Raji (cell line): Measurements from ENCODE around the gene ABHD3.
A peak's percentile ranks its signal among the peaks of the same experiment; 100 is the strongest.

Experiments used
- POLR2A ChIP-seq: IDR thresholded peaks from 2 replicates; pipeline ENCODE4 v1.6.1; 2011; ENCODE audit warnings: low read depth, low read length, control low read depth; ENCODE audit not compliant: insufficient read depth

ABHD3 gene

DNA sequence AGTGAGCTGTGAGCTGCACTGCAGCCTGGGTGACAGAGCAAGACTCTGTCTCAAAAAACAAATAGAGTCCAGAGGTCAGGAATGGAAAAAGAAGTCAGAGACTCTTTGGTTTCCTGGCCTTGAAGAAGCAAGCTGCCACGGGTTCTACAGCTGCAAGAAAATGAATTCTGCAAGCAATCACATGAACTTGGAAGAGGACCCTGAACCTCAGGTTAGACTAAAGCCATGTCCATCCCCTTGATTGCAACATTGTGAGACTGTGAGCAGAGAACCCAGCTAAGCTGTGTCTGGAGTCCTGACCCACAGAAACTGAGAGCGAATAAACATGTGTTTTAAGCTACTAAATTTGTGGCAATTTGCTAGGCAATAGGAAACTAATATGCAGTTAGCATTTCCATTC lies 23.1 kb upstream of the ABHD3 start:
- TF ChIP-seq POLR2A: no peak

DNA sequence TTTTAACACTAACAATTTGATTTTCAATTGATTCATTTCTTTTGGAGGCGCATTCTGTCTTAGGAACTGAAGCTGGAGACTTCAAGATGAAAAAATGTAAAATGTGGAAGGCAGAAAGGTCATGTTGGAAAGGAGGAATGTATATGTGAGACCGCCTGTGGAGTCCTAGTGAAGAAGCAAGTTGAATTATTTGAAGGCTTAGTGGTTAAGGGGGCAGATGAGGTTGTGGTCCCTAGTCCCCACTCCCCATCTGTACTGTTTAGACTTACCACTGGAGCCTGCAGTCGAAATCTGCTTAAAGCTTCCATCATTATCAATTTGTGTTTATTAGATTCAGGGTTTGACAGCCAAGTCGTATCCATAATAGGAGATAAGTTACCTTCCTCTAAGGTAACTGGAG lies 20.6 kb upstream of the ABHD3 start:
- no peak for TF ChIP-seq POLR2A

DNA sequence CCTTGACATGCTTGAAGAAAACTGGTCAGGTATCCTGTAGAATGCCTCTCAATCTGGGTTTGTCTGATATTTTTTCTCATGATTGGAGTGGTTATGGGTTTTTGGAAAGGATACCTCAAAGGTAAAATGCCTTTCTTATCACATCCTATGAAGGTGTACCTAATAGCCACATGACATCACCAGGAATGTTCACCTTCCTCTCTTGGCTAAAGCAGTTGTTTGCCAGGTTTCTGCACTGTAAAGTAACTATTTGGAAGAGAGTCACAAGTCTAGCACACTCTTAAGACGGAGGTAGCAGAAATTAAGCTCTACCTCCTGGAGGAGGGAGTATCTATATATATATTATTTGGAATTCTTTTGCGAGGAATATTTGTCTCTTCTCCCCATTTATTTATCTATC lies 18.1 kb upstream of the ABHD3 start:
- no peak for TF ChIP-seq POLR2A

DNA sequence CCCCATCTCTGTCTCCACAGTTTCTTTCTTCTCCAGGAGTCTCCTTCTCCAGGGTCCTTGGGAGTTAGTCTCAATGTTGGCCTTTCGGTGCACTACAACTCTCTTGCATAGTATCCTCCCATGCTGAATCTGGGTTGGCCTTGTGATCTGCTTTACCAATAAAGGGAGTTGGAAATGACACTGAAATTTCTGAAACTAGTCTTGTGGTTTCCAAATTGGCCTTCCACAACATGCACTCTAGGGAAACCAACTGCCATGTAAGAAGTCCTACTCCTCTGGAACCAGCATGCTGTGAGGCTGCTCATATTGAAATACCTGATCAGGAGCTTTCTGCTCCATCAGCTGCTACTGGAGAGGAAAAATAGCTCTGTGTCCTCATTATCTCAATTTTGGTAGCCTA lies 9.9 kb upstream of the ABHD3 start:
- TF ChIP-seq POLR2A: no peak

DNA sequence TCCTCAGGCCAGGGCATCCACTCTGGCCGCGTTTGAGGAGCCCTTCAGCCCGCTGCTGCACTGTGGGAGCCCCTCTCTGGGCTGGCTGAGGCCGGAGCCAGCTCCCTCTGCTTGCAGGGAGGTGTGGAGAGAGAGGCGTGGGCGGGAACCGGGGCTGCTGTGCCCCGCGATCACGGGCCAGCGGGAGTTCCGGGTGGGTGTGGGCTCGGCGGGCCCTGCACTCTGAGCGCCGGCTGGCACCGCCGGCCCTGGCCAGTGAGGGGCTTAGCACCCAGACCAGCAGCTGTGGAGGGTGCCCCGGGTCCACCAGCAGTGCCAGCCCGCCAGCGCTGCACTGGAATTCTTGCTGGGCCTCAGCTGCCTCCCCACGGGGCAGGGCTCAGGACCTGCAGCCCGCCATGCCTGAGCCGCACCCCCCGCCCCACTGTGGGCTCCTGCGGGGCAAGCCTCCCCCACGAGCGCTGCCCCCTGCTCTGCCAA lies 1.9 kb upstream of the ABHD3 start:
- no peak for TF ChIP-seq POLR2A

DNA sequence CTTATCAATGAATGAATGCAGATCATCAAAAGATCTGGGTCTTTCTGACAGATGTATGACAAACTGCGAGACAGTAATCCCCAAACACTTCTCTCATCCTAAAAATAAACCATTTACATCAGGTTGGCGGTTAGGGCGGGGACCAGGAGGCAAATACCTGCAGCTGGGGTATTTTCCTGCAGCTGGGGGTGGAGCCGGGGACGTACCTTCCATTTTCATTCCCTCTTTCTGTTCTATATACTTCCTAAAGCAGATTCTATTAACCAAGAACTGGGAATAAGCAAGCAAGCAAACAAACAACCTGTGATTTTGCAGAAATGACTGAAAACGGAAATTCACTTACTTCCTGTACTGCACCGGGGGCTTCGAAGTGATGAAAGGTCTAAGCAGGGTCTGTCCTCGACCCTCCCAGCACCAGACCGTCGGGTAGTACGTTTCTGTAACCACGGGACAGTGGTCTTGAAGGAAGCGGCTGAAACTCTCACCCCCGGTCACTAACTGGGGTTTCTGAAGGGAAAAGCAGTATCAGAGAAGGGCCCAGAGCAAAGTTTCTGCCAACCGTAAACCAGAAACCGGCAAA lies 1.2 kb downstream of the ABHD3 start:
- peak; percentile 42; the same call in 1 of the 2 replicates for TF ChIP-seq POLR2A

DNA sequence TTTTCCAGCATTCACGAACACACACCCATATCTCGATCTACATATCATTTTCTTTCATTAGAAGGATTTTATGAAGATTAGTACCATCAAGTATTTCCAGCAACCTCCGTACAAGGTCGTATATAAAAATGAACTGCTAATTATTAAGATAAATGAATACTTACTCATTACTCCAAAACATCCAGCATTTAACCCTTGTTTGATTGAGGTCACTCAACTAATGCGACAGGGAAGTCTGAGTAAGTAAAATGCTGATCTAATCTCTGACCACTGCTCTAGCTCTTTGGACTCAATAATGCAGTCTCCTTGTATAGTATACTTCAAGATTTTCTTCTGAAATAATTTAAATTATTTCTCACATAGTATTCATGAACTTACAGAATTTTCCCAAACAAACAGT lies 2.0 kb downstream of the ABHD3 start:
- TF ChIP-seq POLR2A: no peak

DNA sequence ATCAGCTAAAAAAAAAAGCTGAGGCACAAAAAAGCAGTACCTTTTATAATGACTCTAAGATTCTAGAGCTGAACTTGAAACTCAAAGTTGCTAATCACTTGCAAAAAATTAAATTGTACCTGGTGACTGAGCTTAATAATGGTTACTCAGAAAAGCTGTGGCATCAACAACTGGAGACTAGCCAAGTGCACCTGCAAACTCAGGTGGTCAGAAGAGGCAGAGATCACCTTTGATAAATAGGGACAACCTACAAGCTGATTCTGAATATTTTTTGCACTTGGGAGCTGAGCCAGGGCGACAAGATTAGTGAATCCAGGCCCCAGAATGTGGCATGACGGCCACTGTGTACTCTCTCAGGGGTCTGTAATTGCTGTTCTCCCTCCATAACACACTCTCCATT lies 3.0 kb downstream of the ABHD3 start:
- no peak for TF ChIP-seq POLR2A

DNA sequence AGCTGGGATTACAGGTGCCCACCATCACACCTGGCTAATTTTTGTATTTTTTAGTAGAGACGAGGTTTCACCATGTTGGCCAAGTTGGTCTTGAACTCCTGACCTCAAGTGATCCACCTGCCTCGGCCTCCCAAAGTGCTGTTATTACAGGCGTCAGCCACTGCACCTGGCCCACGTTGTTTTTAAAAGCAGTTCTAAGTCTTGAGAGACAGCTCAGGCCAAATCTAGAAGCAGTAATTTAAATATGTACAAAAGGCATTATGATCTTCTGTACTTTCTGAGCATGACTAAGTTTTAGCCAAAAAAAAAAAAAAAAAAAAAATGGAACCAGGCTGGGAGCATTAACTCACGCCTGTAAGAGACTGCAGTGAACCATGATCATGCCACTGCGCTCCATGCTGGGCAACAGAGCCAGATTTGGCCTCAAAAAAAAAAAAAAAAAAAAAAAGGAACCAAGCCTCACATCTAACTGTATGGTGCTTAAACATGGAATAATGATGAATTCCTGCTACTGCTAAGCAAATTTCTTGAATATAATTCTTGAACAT lies 4.0 kb downstream of the ABHD3 start:
- no peak for TF ChIP-seq POLR2A

DNA sequence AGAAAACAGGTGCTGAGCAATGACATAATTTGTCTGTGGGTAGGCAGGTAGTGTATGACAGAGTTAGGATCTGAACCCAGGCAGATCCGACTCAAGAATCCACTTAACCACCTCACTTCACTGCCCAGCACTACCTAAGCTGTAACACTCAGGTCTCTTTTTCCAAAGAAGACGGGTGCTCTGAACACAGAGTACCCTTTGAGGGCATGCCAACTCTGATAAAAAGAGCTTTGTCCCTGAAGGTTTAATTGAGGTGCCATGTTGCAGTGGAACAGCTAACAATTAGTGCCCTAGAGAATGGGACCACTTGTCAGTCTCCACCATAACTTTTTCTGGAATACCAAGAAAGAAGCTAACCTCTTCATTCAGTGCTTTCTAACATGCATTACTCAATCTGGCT lies 11.3 kb downstream of the ABHD3 start:
- no peak for TF ChIP-seq POLR2A

DNA sequence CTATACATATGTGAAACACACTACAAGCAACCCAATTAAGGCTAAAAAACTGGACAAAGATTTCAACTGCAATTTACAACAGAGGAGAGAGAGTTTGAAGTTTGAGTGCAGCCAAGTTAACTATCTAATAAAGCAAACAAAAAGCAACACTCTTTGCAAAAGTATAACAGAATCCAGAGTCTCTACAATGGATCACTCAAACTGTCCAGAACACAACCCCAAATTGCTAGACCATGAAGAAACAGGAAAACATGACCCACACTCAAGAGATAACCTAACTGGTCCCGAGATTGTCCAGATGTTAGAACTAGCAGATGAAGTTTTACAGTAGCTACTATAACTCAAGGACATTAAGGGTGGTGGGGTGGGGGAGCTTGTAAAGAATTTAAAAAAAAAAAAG lies 14.8 kb downstream of the ABHD3 start:
- no peak for TF ChIP-seq POLR2A

DNA sequence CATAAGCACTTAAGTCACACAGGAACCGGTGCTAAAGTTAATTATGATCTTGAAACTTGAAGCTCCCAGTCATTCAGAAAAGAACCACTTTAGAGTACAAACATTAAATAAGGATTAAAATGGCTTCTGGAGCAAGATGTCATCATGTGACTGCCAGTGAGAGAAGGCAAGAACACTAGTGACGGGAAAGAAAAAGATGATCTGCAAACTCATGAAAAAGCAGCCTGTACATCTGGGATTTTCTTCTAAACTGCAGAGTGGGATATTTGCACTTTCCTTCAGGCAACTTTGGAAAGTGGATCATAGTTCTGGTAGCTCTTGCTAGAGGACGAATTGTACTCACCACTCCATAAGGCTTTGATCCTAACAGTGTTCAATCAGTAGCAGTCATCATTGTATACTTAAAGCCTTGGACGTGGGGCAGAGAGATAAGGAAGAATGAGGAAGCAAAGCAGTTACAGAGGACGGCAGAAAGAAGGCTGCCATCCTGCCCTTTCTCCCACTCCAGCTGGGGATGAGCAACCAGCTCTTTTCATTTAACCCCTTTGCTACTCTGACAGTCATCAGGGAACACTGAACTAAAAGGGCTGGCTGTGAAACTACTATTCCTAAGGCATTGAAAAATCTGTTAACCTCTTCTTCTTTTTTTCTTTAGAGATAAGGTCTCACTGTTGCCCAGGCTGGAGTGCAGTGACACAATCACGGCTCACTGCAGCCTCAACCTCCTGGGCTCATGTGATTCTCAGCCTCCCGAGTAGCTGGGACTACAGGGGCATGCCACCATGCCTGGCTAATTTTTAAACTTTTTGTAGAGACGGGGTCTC lies 18.1 kb downstream of the ABHD3 start:
- no peak for TF ChIP-seq POLR2A

DNA sequence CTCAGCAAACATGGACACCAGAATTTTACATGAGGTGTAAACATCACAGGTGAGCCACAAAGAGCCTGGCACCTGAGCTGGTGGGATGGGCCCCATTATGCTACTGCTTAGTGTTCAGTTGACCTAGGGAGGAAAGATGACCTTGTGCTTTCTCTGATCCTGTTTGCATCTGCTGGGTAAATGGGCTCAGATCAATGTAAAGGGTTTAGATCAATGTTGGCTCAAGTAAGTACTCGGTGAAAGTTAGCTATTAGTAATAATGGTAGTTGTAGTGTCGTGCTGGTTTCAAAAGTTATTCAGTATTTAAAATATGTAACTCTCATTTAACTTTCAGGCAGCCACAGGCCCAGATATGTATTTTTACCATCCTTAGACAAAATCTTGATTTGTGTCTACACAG lies 19.8 kb downstream of the ABHD3 start:
- TF ChIP-seq POLR2A: no peak

DNA sequence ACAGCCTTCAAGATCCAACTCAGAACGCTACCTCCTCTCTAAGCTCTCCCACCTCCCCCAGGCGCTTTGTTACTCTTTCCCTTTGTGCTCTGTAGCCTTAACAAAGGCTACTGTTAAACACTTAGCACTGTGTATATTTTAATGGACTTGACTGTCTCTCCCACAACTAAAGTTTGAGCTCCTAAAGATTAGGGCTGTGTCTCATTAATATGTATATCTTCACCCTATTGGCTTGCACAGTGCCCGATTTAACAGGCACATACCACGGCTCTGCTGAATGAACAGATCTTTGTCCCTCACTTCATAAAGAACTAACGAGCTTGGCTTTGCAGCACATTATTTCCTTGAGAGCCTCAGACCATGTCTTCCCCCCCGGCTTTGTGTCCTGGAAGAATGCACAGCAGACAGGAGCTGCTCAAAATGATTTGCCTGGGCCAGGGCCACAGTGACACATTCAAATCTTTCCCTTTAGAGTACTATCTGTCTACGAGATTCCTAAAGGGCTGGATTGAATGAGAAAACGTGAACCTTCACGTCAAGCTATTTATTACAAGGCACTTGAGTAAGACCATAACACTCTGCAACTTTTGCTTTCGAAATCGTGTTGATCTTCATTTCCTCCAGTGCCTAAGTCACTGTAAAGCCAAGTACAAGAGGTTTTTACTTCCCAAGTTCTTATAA lies 22.1 kb downstream of the ABHD3 start:
- no peak for TF ChIP-seq POLR2A

DNA sequence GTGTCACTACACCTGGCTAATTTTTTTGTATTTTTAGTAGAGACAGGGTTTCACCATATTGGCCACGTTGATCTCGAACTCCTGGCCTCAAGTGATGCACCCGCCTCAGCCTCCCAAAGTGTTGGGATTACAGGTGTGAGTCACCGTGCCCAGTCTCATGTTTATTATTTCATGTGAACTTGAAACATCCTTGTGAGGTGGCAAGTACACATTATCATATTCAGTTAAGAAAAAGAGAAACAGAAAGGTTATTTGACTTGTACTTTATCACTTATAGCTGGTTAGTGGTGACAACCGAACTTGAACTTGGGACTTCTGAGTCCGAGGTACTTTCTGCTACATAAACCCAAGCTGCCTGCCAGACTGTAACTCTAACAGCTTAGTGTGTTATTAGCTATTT lies 24.4 kb downstream of the ABHD3 start:
- no peak for TF ChIP-seq POLR2A

DNA sequence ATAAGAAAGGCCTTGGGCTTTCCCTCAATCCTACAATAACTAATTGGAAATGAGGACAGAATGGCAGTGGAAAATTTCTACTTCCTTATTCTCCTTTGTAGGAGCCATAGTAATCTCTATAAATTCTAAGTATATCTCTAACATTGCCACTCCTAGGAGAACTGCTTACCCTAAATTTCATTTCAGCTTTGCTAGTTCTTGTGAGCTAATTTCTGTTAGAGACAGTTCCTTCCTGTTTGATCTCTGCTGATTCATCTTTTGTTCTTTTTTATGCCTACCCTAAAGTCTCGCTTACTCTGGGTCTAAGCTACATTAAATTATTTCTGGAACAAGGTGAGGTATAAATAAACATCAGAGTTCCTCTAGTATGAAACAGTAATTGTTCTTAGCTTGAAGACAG lies 25.7 kb downstream of the ABHD3 start:
- TF ChIP-seq POLR2A: no peak
